Hematopoietic multipotent progenitor cell (in vitro differentiated cells): Measurements from ENCODE around the gene CDH1. TPM values are rescaled to one million over a fixed set of nuclear protein-coding genes. Genes with fewer than 3 reads are reported as not detected.
A peak's percentile ranks its signal among the peaks of the same experiment; 100 is the strongest.

Source experiments
- DNase-seq, 3 donors: peaks; one replicate each; pipeline ENCODE4 v3.0.0-alpha.2; 2011 to 2015; ENCODE audit warnings: low read depth in 2 of 3, low spot score in 2 of 3
- small RNA-seq: library from RNA; depleted of rRNA; stranded (forward); fragments of <200 nt; gene quantifications from one replicate; pipeline ENCODE3, GENCODE V24; 2012
- total RNA-seq: library from RNA; depleted of rRNA; stranded (reverse); fragments of >200 nt; gene quantifications from one replicate; pipeline ENCODE4 v1.2.3, GENCODE V29; 2012

The CDH1 gene
- total RNA-seq, 1 donor = 1.1 TPM

- DNase-seq = peak; percentile 70 to 92 (median 86)
These were observed 106.6 kb downstream of the CDH1 start, which contains the start of gene TANGO6 for GRCh38 chr16:68843482-68844210. Gene TANGO6, plus strand, starts transcription at chr16:68843531. Its CDS starts 87 bp downstream, at chr16:68843618.

GRCh38 chr16:68844211-68844564 is 107.1 kb downstream of the CDH1 start:
- DNase-seq = no peak

GRCh38 chr16:68848786-68849185 is 111.7 kb downstream of the CDH1 start:
- DNase-seq = no peak

GRCh38 chr16:68850481-68850880 is 113.4 kb downstream of the CDH1 start:
- no peak for DNase-seq

GRCh38 chr16:68851601-68852000 is 114.5 kb downstream of the CDH1 start:
- no peak for DNase-seq

GRCh38 chr16:68857479-68857878 is 120.4 kb downstream of the CDH1 start:
- no peak for DNase-seq

- DNase-seq = no peak
These were observed 122.7 kb downstream of the CDH1 start for GRCh38 chr16:68859828-68860227.

GRCh38 chr16:68860978-68861892 is 124.1 kb downstream of the CDH1 start:
- no peak for DNase-seq

GRCh38 chr16:68866933-68867332 is 129.8 kb downstream of the CDH1 start:
- no peak for DNase-seq

- no peak for DNase-seq
These were observed 132.5 kb downstream of the CDH1 start for GRCh38 chr16:68869492-68870088.

- DNase-seq = no peak
These were observed 136.8 kb downstream of the CDH1 start for GRCh38 chr16:68873635-68874471.

- DNase-seq = no peak
These were observed 138.8 kb downstream of the CDH1 start for GRCh38 chr16:68875871-68876270.

GRCh38 chr16:68883685-68884084 is 146.6 kb downstream of the CDH1 start:
- DNase-seq = no peak

- DNase-seq = no peak
These were observed 147.3 kb downstream of the CDH1 start for GRCh38 chr16:68884401-68884800.

Small RNA genes lying within 50 kb of the gene (small RNA-seq; reads per million reads assigned to genes)
- not detected for gene RNA5SP429

Other genes with a start within 250 kb of the CDH1 start
- 29.1 TPM for gene ZFP90, start 198.0 kb upstream of the CDH1 start, total RNA-seq
- 0.27 TPM for gene CDH3, start 92.0 kb upstream of the CDH1 start, total RNA-seq
- 13.7 TPM for gene TANGO6, start 106.2 kb downstream of the CDH1 start, total RNA-seq